Tibial nerve (tissue), 4 donors: ENCODE measurements around the gene FLT3.

Experiments
- CTCF ChIP-seq, 5 experiments: fragments of 200-600 bp in 3 of 5; fragments of 450-650 bp in 2 of 5; sonication (generic) in 3 of 5; IDR thresholded peaks; one replicate each; pipeline ENCODE4 v1.5.1; 2016 to 2019; ENCODE audit warnings: antibody characterized with exemption in 5 of 5, mild to moderate bottlenecking in 3 of 5, moderate library complexity in 2 of 5
- EP300 ChIP-seq, 2 donors: sonication (generic); formaldehyde crosslinking; IDR thresholded peaks; one replicate each; pipeline ENCODE4 v1.6.1; 2017; ENCODE audit warnings: antibody characterized with exemption in 2 of 2, mild to moderate bottlenecking in 1 of 2
- POLR2A ChIP-seq, 2 donors: fragments of 450-650 bp; IDR thresholded peaks; one replicate each; pipeline ENCODE4 v1.6.1; 2017; ENCODE audit warnings: antibody characterized with exemption in 2 of 2, mild to moderate bottlenecking in 2 of 2, moderate library complexity in 2 of 2

- TF ChIP-seq POLR2A (IDR thresholded peaks at IDR 0.05): no peak
- no peak for TF ChIP-seq CTCF (IDR thresholded peaks at IDR 0.05)
- TF ChIP-seq EP300 (IDR thresholded peaks at IDR 0.05): no peak
These were observed 23.1 kb downstream of the FLT3 start for GRCh38 chr13:28077231-28077630.
